WTC11 (cell line): Measurements from ENCODE around the gene RNASET2. TPM values are rescaled to one million over a fixed set of nuclear protein-coding genes. Genes with fewer than 3 reads are reported as not detected.

Experiments
- ATAC-seq: fragments of 200-7000 bp; cut with Tn5 transposase; 2 replicates; pipeline ENCODE4 v1.10.0; 2021; ENCODE audit warnings: mild to moderate bottlenecking, moderate library complexity
- CTCF ChIA-PET: fragments of 300-600 bp; sonication (Branson Sonifier 250); formaldehyde crosslinking; loops from one replicate; lab custom pipeline; 2021; ENCODE audit warnings: antibody characterized with exemption; lab: Charles Lee
- POLR2A ChIA-PET: fragments of 350-600 bp; sonication (Branson Sonifier 250); formaldehyde crosslinking; loops from one replicate; lab custom pipeline; 2021; ENCODE audit warnings: antibody characterized with exemption; lab: Charles Lee
- DNase-seq: peaks from one replicate; pipeline ENCODE4 v3.0.0; 2021; ENCODE audit warnings: low spot score
- H3K27ac Mint-ChIP-seq: 2 replicates; pipeline ENCODE4 v1.8.0; 2021; ENCODE audit warnings: mixed read lengths
- H3K27me3 Mint-ChIP-seq: 2 replicates; pipeline ENCODE4 v1.8.0; 2021; ENCODE audit warnings: low read depth, mild to moderate bottlenecking, moderate library complexity, mixed read lengths
- H3K36me3 Mint-ChIP-seq: 2 replicates; pipeline ENCODE4 v1.8.0; 2021; ENCODE audit warnings: mixed read lengths
- H3K4me1 Mint-ChIP-seq: 2 replicates; pipeline ENCODE4 v1.8.0; 2022; ENCODE audit warnings: mixed read lengths
- H3K4me3 Mint-ChIP-seq: 2 replicates; pipeline ENCODE4 v1.8.0; 2021; ENCODE audit warnings: mild to moderate bottlenecking, moderate library complexity, mixed read lengths
- H3K9me3 Mint-ChIP-seq: 2 replicates; pipeline ENCODE4 v1.8.0; 2021; ENCODE audit warnings: mixed read lengths
- E2F5 ChIP-seq: sonication (generic); formaldehyde crosslinking; IDR thresholded peaks from 2 replicates; pipeline ENCODE4 v1.8.1; 2022; ENCODE audit warnings: mild to moderate bottlenecking, moderate library complexity, missing genetic modification reagents
- FOXK1 ChIP-seq: sonication (generic); formaldehyde crosslinking; IDR thresholded peaks from 2 replicates; pipeline ENCODE4 v1.8.0; 2022; ENCODE audit warnings: mild to moderate bottlenecking, moderate library complexity, missing genetic modification reagents
- GTF2I ChIP-seq: fragments of 250-450 bp; sonication (Bioruptor Pico); conservative IDR thresholded peaks from 2 replicates; pipeline ENCODE4 v1.4.0; 2021; ENCODE audit warnings: mild to moderate bottlenecking
- HMGA2 ChIP-seq: fragments of 250-450 bp; sonication (Bioruptor Pico); IDR thresholded peaks from 2 replicates; pipeline ENCODE4 v1.4.0; 2021; ENCODE audit warnings: mild to moderate bottlenecking, moderate library complexity
- NFE2L1 ChIP-seq: sonication (generic); formaldehyde crosslinking; IDR thresholded peaks from 2 replicates; pipeline ENCODE4 v1.8.1; 2023; ENCODE audit warnings: missing genetic modification reagents
- NR1H2 ChIP-seq: sonication (generic); formaldehyde crosslinking; IDR thresholded peaks from 2 replicates; pipeline ENCODE4 v1.9.0; 2021; ENCODE audit warnings: mild to moderate bottlenecking, moderate library complexity, missing genetic modification reagents
- OVOL2 ChIP-seq: fragments of 250-450 bp; sonication (Bioruptor Pico); IDR thresholded peaks from 2 replicates; pipeline ENCODE4 v1.9.0; 2021; ENCODE audit warnings: mild to moderate bottlenecking, borderline replicate concordance
- RORB ChIP-seq: fragments of 250-450 bp; sonication (Bioruptor Pico); IDR thresholded peaks from 2 replicates; pipeline ENCODE4 v1.9.0; 2021; ENCODE audit warnings: mild to moderate bottlenecking
- SOX15 ChIP-seq: fragments of 250-450 bp; sonication (Bioruptor Pico); IDR thresholded peaks from 2 replicates; pipeline ENCODE4 v1.9.0; 2021; ENCODE audit warnings: mild to moderate bottlenecking
- TCF7 ChIP-seq: sonication (generic); formaldehyde crosslinking; IDR thresholded peaks from 2 replicates; pipeline ENCODE4 v1.8.0; 2022; ENCODE audit warnings: mild to moderate bottlenecking, low read depth, missing genetic modification reagents, moderate library complexity
- ZNF263 ChIP-seq: sonication (generic); formaldehyde crosslinking; IDR thresholded peaks from 2 replicates; pipeline ENCODE4 v1.8.1; 2022; ENCODE audit warnings: low read depth, mild to moderate bottlenecking, moderate library complexity, missing genetic modification reagents
- ZNF281 ChIP-seq: sonication (generic); formaldehyde crosslinking; IDR thresholded peaks from 2 replicates; pipeline ENCODE4 v1.8.0; 2023; ENCODE audit warnings: mild to moderate bottlenecking, missing genetic modification reagents
- ZNF396 ChIP-seq: fragments of 250-450 bp; sonication (Bioruptor Pico); IDR thresholded peaks from 2 replicates; pipeline ENCODE4 v1.8.0; 2021; ENCODE audit warnings: mild to moderate bottlenecking, moderate library complexity, borderline replicate concordance
- ZNF671 ChIP-seq: fragments of 250-450 bp; sonication (Bioruptor Pico); IDR thresholded peaks from 2 replicates; pipeline ENCODE4 v1.8.0; 2021; ENCODE audit warnings: mild to moderate bottlenecking
- ZSCAN18 ChIP-seq: fragments of 250-450 bp; sonication (Bioruptor Pico); IDR thresholded peaks from 2 replicates; pipeline ENCODE4 v2.1.2; 2022; ENCODE audit warnings: mild to moderate bottlenecking, moderate library complexity
- total RNA-seq: library from RNA; stranded (reverse); gene quantifications from 3 replicates; pipeline ENCODE4 v1.2.3, GENCODE V29; 2021
- TF ChIP-seq, protein P1 (sequence below): sonication (generic); formaldehyde crosslinking; conservative IDR thresholded peaks from 2 replicates; pipeline ENCODE4 v1.8.1; 2022; ENCODE audit warnings: mild to moderate bottlenecking, missing genetic modification reagents
- TF ChIP-seq, protein P2 (sequence below): sonication (generic); formaldehyde crosslinking; conservative IDR thresholded peaks from 2 replicates; pipeline ENCODE4 v1.8.1; 2023; ENCODE audit warnings: mild to moderate bottlenecking, low read depth, missing genetic modification reagents, moderate library complexity
- TF ChIP-seq, protein P3 (sequence below): sonication (generic); formaldehyde crosslinking; IDR thresholded peaks from 2 replicates; pipeline ENCODE4 v1.8.1; 2022; ENCODE audit warnings: mild to moderate bottlenecking, missing genetic modification reagents, moderate library complexity, borderline replicate concordance
- TF ChIP-seq, protein P4 (sequence below): sonication (generic); formaldehyde crosslinking; IDR thresholded peaks from 2 replicates; pipeline ENCODE4 v1.8.1; 2023; ENCODE audit warnings: mild to moderate bottlenecking, missing genetic modification reagents, moderate library complexity
- TF ChIP-seq, protein P5 (sequence below): sonication (generic); formaldehyde crosslinking; IDR thresholded peaks from 2 replicates; pipeline ENCODE4 v1.8.0; 2022; ENCODE audit warnings: mild to moderate bottlenecking, missing genetic modification reagents

The RNASET2 gene
- total RNA-seq, 1 experiment from 2014 or later: 35.6 TPM

GRCh38 chr6:166925141-166925996 lies 31.0 kb downstream of the RNASET2 start (continued):
- TF ChIP-seq, protein P1, sequence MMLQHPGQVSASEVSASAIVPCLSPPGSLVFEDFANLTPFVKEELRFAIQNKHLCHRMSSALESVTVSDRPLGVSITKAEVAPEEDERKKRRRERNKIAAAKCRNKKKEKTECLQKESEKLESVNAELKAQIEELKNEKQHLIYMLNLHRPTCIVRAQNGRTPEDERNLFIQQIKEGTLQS (CRISPR knock-in tag): no peak
- TF ChIP-seq TCF7 (CRISPR knock-in tag): no peak
- TF ChIP-seq, protein P2, sequence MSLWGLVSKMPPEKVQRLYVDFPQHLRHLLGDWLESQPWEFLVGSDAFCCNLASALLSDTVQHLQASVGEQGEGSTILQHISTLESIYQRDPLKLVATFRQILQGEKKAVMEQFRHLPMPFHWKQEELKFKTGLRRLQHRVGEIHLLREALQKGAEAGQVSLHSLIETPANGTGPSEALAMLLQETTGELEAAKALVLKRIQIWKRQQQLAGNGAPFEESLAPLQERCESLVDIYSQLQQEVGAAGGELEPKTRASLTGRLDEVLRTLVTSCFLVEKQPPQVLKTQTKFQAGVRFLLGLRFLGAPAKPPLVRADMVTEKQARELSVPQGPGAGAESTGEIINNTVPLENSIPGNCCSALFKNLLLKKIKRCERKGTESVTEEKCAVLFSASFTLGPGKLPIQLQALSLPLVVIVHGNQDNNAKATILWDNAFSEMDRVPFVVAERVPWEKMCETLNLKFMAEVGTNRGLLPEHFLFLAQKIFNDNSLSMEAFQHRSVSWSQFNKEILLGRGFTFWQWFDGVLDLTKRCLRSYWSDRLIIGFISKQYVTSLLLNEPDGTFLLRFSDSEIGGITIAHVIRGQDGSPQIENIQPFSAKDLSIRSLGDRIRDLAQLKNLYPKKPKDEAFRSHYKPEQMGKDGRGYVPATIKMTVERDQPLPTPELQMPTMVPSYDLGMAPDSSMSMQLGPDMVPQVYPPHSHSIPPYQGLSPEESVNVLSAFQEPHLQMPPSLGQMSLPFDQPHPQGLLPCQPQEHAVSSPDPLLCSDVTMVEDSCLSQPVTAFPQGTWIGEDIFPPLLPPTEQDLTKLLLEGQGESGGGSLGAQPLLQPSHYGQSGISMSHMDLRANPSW (CRISPR knock-in tag): no peak
- TF ChIP-seq ZNF263 (CRISPR knock-in tag): no peak
- TF ChIP-seq NR1H2 (CRISPR knock-in tag): no peak
- TF ChIP-seq ZNF281 (CRISPR knock-in tag): no peak
- TF ChIP-seq, protein P3, sequence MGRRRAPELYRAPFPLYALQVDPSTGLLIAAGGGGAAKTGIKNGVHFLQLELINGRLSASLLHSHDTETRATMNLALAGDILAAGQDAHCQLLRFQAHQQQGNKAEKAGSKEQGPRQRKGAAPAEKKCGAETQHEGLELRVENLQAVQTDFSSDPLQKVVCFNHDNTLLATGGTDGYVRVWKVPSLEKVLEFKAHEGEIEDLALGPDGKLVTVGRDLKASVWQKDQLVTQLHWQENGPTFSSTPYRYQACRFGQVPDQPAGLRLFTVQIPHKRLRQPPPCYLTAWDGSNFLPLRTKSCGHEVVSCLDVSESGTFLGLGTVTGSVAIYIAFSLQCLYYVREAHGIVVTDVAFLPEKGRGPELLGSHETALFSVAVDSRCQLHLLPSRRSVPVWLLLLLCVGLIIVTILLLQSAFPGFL: no peak
- TF ChIP-seq NFE2L1 (CRISPR knock-in tag): no peak

DNA sequence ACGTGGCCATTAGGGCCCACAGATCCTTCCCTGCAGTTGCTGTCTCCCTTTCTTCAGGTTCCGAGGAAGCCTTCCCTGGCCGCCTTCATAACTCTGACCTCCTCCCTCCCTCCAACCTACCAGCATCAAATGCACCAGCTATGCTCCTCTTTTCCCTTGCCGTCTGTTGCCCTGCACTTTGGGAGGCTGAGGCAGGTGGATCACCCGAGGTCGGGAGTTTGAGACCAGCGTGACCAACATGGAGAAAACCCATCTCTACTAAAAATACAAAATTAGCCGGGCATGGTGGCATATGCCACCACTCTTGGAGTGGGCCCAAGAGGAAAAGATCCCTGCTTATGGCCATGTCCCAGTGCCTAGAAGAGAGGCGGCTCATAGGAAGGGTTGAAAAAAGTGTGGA lies 31.8 kb downstream of the RNASET2 start:
- TF ChIP-seq ZNF671: no peak
- TF ChIP-seq OVOL2 (CRISPR knock-in tag): no peak
- no peak for TF ChIP-seq ZSCAN18 (CRISPR knock-in tag)
- TF ChIP-seq SOX15 (CRISPR knock-in tag): no peak
- TF ChIP-seq E2F5: no peak
- TF ChIP-seq HMGA2 (CRISPR knock-in tag): no peak
- TF ChIP-seq, protein P4, sequence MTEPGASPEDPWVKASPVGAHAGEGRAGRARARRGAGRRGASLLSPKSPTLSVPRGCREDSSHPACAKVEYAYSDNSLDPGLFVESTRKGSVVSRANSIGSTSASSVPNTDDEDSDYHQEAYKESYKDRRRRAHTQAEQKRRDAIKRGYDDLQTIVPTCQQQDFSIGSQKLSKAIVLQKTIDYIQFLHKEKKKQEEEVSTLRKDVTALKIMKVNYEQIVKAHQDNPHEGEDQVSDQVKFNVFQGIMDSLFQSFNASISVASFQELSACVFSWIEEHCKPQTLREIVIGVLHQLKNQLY (CRISPR knock-in tag): no peak
- no peak for TF ChIP-seq GTF2I (CRISPR knock-in tag)
- no peak for TF ChIP-seq FOXK1 (CRISPR knock-in tag)
- TF ChIP-seq RORB (CRISPR knock-in tag): no peak
- no peak for TF ChIP-seq ZNF396 (CRISPR knock-in tag)
- TF ChIP-seq, protein P5, sequence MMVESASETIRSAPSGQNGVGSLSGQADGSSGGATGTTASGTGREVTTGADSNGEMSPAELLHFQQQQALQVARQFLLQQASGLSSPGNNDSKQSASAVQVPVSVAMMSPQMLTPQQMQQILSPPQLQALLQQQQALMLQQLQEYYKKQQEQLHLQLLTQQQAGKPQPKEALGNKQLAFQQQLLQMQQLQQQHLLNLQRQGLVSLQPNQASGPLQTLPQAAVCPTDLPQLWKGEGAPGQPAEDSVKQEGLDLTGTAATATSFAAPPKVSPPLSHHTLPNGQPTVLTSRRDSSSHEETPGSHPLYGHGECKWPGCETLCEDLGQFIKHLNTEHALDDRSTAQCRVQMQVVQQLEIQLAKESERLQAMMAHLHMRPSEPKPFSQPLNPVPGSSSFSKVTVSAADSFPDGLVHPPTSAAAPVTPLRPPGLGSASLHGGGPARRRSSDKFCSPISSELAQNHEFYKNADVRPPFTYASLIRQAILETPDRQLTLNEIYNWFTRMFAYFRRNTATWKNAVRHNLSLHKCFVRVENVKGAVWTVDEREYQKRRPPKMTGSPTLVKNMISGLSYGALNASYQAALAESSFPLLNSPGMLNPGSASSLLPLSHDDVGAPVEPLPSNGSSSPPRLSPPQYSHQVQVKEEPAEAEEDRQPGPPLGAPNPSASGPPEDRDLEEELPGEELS (CRISPR knock-in tag): no peak
- TF ChIP-seq, all 79 proteins: peak for 0
- ChIA-PET CTCF (interaction anchor here (1.2 kb wide), 1 partner anchor 150 kb away, joined by 4 read pairs; no protein-coding TSS in a partner anchor), POLR2A (no interaction called here)
- Mint-ChIP-seq H3K4me1 (no peaks in the 10 kb centered on the region), H3K4me3 (no peak overlapping the region), H3K9me3 (no peaks in the 10 kb centered on the region), H3K36me3 (no peaks in the 10 kb centered on the region), H3K27ac (no peak overlapping the region), H3K27me3 (no peaks in the 10 kb centered on the region)
- ATAC-seq (no peak), DNase-seq (no peak)
